Spleen (tissue), 11 donors: ENCODE measurements around the gene MRPL49. TPM values are rescaled to one million over a fixed set of nuclear protein-coding genes. Genes with fewer than 3 reads are reported as not detected.

Experiments used
- DNase-seq: peaks from one replicate; pipeline ENCODE4 v3.0.0-alpha.2; 2020
- H3K27ac ChIP-seq, 8 donors: fragments of 200-600 bp; sonication (generic) in 7 of 8; 1 replicate in 4 of 8; 2 replicates in 4 of 8; pipeline versions ENCODE4 v1.5.0 to v1.8.0; 2016 to 2021; ENCODE audit warnings: inconsistent platforms in 4 of 8, mild to moderate bottlenecking in 4 of 8, moderate library complexity in 1 of 8
- H3K27me3 ChIP-seq, 7 donors: fragments of 200-600 bp; sonication (generic) in 6 of 7; replicated peaks in 1 of 7; 1 replicate in 4 of 7; 2 replicates in 3 of 7; pipeline versions ENCODE4 v1.5.0 to v1.8.0; 2016 to 2021; ENCODE audit warnings: inconsistent platforms in 3 of 7, mild to moderate bottlenecking in 1 of 7
- H3K36me3 ChIP-seq, 6 donors: fragments of 200-600 bp; sonication (generic) in 5 of 6; 1 replicate in 4 of 6; 2 replicates in 2 of 6; pipeline versions ENCODE4 v1.5.0 to v1.8.0; 2016 to 2021; ENCODE audit warnings: inconsistent platforms in 2 of 6
- H3K4me1 ChIP-seq, 6 donors: fragments of 200-600 bp; sonication (generic) in 5 of 6; 1 replicate in 3 of 6; 2 replicates in 3 of 6; pipeline versions ENCODE4 v1.5.0 to v1.8.0; 2016 to 2021; ENCODE audit warnings: inconsistent platforms in 3 of 6
- H3K4me3 ChIP-seq, 8 donors: fragments of 200-600 bp; sonication (generic) in 7 of 8; 1 replicate in 4 of 8; 2 replicates in 4 of 8; pipeline versions ENCODE4 v1.5.0 to v1.8.0; 2016 to 2021; ENCODE audit warnings: inconsistent platforms in 4 of 8, mild to moderate bottlenecking in 4 of 8, moderate library complexity in 2 of 8
- H3K9me3 ChIP-seq, 8 donors: fragments of 200-600 bp; sonication (generic) in 7 of 8; 1 replicate in 4 of 8; 2 replicates in 4 of 8; pipeline versions ENCODE4 v1.5.0 to v1.8.0; 2016 to 2021; ENCODE audit warnings: inconsistent platforms in 4 of 8
- CTCF ChIP-seq, 11 experiments: fragments of 200-600 bp in 7 of 11; fragments of 450-650 bp in 4 of 11; sonication (generic) in 4 of 11; IDR thresholded peaks in 8 of 11; conservative IDR thresholded peaks in 3 of 11; 1 replicate in 7 of 11; 2 replicates in 4 of 11; pipeline versions ENCODE4 v1.4.0 to v1.8.0; 2016 to 2021; ENCODE audit warnings: antibody characterized with exemption in 11 of 11, inconsistent platforms in 4 of 11, mild to moderate bottlenecking in 1 of 11
- POLR2A ChIP-seq, 3 donors: fragments of 450-650 bp; IDR thresholded peaks; one replicate each; pipeline ENCODE4 v1.5.1; 2017; ENCODE audit warnings: antibody characterized with exemption in 3 of 3, mild to moderate bottlenecking in 1 of 3
- POLR2AphosphoS5 ChIP-seq, 3 donors: sonication (generic); formaldehyde crosslinking; IDR thresholded peaks; one replicate each; pipeline ENCODE4 v1.5.1; 2017; ENCODE audit warnings: antibody characterized with exemption in 3 of 3
- whole genome bisulfite sequencing, 5 donors: extraction: QIAGEN DNeasy Blood & Tissue Kit in 3 of 5; methylation state at CpG; one replicate each; pipeline versions ENCODE4 v1.1.5 to v1.1.7; 2013 to 2018; 5-methylcytosine and 5-hydroxymethylcytosine counted together
- intact Hi-C: fragments of 100-400 bp; cut with DNase I; formaldehyde crosslinking; loops from one replicate; pipeline ENCODE4 v1.15.0; 2023; ENCODE audit warnings: low total_unique reads
- polyA plus RNA-seq, 3 donors: library from polyadenylated mRNA; stranded (reverse); fragments of 200-250 nt; gene quantifications; one replicate each; pipeline ENCODE4 v1.2.1, GENCODE V29; 2013
- total RNA-seq, 7 donors: library from RNA; depleted of rRNA in 3 of 7; stranded (reverse); fragments of >200 nt in 3 of 7; fragmentation: NEBNext Ultra II Directional in 4 of 7; extraction: Animal tissue kit (Norgen Biotek cat#: 25700) in 4 of 7; gene quantifications; one replicate each; pipeline versions ENCODE4 v1.1.0 to v1.2.1, GENCODE V29; 2016 to 2021
- donor health status: healthy with polysubstance abuse.
- donor health status: DM: no; HTN: no; CAD: no; lungs with moderate emphysema.
- donor health status: DM: no; HTN: no; CAD: no.
- donor health status: Bipolar disorder and iron deficiency.
- donor health status: healthy.
- donor health status: DM: no; HTN: no; CAD: no.
- donor health status: DM: yes; HTN: yes; CAD: no.

Gene MRPL49
- total and polyA plus RNA-seq, 10 donors = 20.0 to 51.2 (median 40.1) TPM

- Histone ChIP-seq H3K9me3 (no peaks in the 10 kb centered on the region), H3K27ac (no peak overlapping the region), H3K4me1 (peaks cover 37 to 93% (median 72%) of the 10 kb centered on the region in 6 donors), H3K27me3 (no peaks in the 10 kb centered on the region), H3K36me3 (peaks cover 0 to 47% (median 33%) of the 10 kb centered on the region in 6 donors), H3K4me3 (peak overlapping the region in 1 of 8 donors; percentile 92)
- WGBS, 5 donors = 92 to 96% (median 93%) methylated on average over 14 to 21 of the region's 21 CpGs
- intact Hi-C loops = loop anchor here (5.0 kb wide), 1 partner anchor 67 kb away; the partner anchor contains the start of gene CAPN1
- DNase-seq = peak; percentile 80
- TF ChIP-seq POLR2AphosphoS5 (IDR thresholded peaks at IDR 0.05) (peak in 1 of 3 donors; percentile 45), POLR2A (IDR thresholded peaks at IDR 0.05) (no peak)
Measured at GRCh38 chr11:65115361-65116082, 6.6 kb upstream of the MRPL49 start.

GRCh38 chr11:65116370-65117205 lies 5.5 kb upstream of the MRPL49 start:
- DNase-seq = peak; percentile 89
- Histone ChIP-seq H3K9me3 (no peaks in the 10 kb centered on the region), H3K27me3 (no peaks in the 10 kb centered on the region), H3K27ac (peak overlapping the region; percentile 79 to 98 (median 88)), H3K4me1 (peaks cover 34 to 93% (median 72%) of the 10 kb centered on the region in 6 donors), H3K4me3 (peak overlapping the region; percentile 77 to 99 (median 93)), H3K36me3 (peaks cover 0 to 56% (median 38%) of the 10 kb centered on the region in 6 donors)
- TF ChIP-seq POLR2AphosphoS5 (IDR thresholded peaks at IDR 0.05) (peak in 2 of 3 donors; percentile 25), POLR2A (IDR thresholded peaks at IDR 0.05) (no peak), CTCF (IDR thresholded peaks at IDR 0.05 in 8 of 11, conservative IDR thresholded peaks at IDR 0.05 in 3 of 11) (no peak)
- intact Hi-C loops = loop anchor here (5.0 kb wide), 1 partner anchor 66 kb away; the partner anchor contains the start of gene CAPN1
- 23 to 57% (median 25%) methylated on average over 17 to 68 of the region's 68 CpGs for WGBS, 5 donors

GRCh38 chr11:65117206-65118096 lies 4.7 kb upstream of the MRPL49 start, which contains the start of gene ZNHIT2:
Gene ZNHIT2, minus strand, starts transcription at chr11:65117701. Its CDS starts 48 bp downstream, at chr11:65117653.
- Histone ChIP-seq H3K36me3 (peaks cover 0 to 56% (median 38%) of the 10 kb centered on the region in 6 donors), H3K27me3 (no peaks in the 10 kb centered on the region), H3K27ac (peak within 1 kb of the TSS; percentile 79 to 98 (median 88)), H3K4me3 (peak within 1 kb of the TSS; percentile 77 to 99 (median 93)), H3K9me3 (no peaks in the 10 kb centered on the region), H3K4me1 (peaks cover 32 to 89% (median 66%) of the 10 kb centered on the region in 6 donors)
- TF ChIP-seq POLR2AphosphoS5 (IDR thresholded peaks at IDR 0.05) = peak; percentile 89 to 94 (median 92)
- peak; percentile 79 to 99 (median 95) for TF ChIP-seq CTCF (IDR thresholded peaks at IDR 0.05 in 8 of 11, conservative IDR thresholded peaks at IDR 0.05 in 3 of 11)
- TF ChIP-seq POLR2A (IDR thresholded peaks at IDR 0.05) = peak in 1 of 3 donors; percentile 33
- peak; percentile 100 for DNase-seq
- intact Hi-C loops = loop anchor here (5.0 kb wide), 1 partner anchor 65 kb away; the partner anchor contains the start of gene CAPN1
- WGBS, 5 donors = 0 to 1% (median 1%) methylated on average over 54 to 89 of the region's 89 CpGs
